AG10803 (cell line): Measurements from ENCODE around the gene CCND2.

Experiments
- DNase-seq: peaks from one replicate; pipeline ENCODE4 v3.0.0; 2010; ENCODE audit warnings: low read depth
- H3K4me3 ChIP-seq: 2 replicates; pipeline ENCODE4 v1.5.1; 2011; ENCODE audit warnings: mild to moderate bottlenecking, low read length, control low read depth
- CTCF ChIP-seq: conservative IDR thresholded peaks from 2 replicates; pipeline ENCODE4 v1.5.1; 2011; ENCODE audit warnings: mild to moderate bottlenecking, low read length, control low read depth, inconsistent platforms

The CCND2 gene

GRCh38 chr12:4303750-4304149 is 30.2 kb downstream of the CCND2 start:
- TF ChIP-seq CTCF = no peak
- H3K4me3 ChIP-seq = no peak overlapping the region
- DNase-seq = no peak

DNA sequence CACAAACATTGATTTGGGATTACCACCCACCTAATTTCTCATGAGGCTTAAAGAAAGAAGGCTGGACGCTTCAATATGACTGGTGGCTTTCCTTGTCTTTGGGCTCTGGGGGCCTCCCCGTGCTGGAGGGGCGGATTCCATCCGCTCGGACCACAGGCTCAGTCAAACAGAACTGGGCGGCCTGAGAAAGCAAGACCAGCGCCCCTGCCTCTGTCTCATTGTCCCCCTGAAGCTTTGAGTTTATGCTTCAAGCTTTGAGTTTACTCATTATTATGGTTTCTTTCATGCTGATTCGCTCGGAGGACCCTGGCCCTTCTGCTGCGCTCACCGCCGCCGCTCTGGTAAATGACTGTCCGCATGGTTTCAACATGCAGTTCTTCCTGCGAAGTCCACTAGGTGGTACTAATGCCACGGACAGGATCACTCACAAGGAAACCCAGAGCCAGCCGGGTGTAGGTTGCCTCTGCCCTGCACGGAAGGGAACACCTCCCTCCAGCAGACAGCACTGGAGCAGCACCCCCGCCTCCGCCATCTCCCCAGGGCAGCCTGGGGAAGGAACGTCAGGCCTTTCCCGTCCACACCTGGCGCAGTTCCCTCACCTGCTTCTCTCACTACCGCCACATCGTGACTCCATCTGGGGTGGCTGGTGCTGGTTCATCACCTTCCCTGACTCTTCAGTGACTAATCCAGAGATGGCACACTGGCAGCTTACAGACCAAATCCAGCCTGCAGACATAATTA is 34.2 kb downstream of the CCND2 start:
- H3K4me3 ChIP-seq = no peak overlapping the region
- peak; percentile 68 for TF ChIP-seq CTCF
- DNase-seq = peak; percentile 60

- no peak overlapping the region for H3K4me3 ChIP-seq
- no peak for DNase-seq
- no peak for TF ChIP-seq CTCF
Measured at GRCh38 chr12:4308334-4308950, 34.9 kb downstream of the CCND2 start.

DNA sequence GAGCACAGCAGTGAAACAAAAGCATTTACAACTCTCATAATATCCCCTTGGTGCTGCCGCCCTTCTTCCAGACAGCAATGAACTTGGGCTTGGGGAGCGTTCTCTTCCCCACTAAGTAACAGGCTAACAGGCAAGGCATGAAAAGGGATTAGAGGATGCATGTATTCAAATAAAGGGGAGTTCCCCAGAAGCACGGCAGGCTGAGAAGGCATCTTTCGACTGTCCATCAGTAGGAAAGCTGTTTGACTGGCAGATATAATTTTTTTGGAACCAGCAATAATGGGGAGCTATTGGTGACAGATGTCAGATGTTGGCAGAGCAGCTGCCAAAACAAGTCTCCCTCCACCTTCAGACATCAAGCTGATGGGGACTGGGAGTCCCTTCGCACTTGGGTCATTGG is 38.2 kb downstream of the CCND2 start:
- TF ChIP-seq CTCF = no peak
- no peak for DNase-seq
- H3K4me3 ChIP-seq = no peak overlapping the region

DNA sequence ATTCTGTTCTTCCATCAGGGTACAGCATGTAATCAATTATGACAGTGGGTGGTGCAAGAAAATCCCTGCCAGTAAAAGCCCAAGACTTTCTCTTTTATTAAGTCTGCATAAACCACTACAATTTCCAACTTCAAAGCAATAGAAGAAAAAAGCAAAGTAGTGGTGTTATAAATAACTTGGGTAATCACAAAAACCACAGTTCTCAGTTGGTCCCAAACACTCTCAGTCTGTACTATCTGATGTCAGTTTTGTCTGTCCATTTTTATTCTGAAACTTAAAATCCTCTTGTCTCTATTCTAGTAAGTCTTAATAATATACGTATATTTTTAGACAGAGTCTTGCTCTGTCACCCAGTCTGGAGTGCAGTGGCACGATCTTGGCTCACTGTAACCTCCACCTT is 38.7 kb downstream of the CCND2 start:
- no peak for DNase-seq
- H3K4me3 ChIP-seq = no peak overlapping the region
- no peak for TF ChIP-seq CTCF

GRCh38 chr12:4320497-4320852 is 46.9 kb downstream of the CCND2 start:
- no peak for DNase-seq
- peak overlapping the region; percentile 81 for H3K4me3 ChIP-seq
- no peak for TF ChIP-seq CTCF
